WI38 (cell line): ENCODE data around the gene KLHL21.

Experiments used
- H3K4me3 ChIP-seq: 2 replicates; pipeline ENCODE4 v1.5.1; 2011; ENCODE audit warnings: low read depth, mild to moderate bottlenecking, control low read depth, low read length
- CTCF ChIP-seq: IDR thresholded peaks from 2 replicates; pipeline ENCODE4 v1.5.1; 2012; ENCODE audit warnings: low read depth, mild to moderate bottlenecking, control low read depth, low read length

KLHL21 gene

GRCh38 chr1:6544831-6545230 lies 57.8 kb downstream of the KLHL21 start:
- no peak for TF ChIP-seq CTCF
- H3K4me3 ChIP-seq = no peak overlapping the region
